Neural progenitor cell (in vitro differentiated cells): ENCODE results near the gene TMEM150C.

Experiments used
- CTCF ChIP-seq: fragments of 200-600 bp; sonication (generic); IDR thresholded peaks from 2 replicates; pipeline ENCODE4 v1.5.1; 2017; ENCODE audit warnings: antibody characterized with exemption, mild to moderate bottlenecking
- EZH2 ChIP-seq: fragments of 200-600 bp; sonication (generic); IDR thresholded peaks from 2 replicates; pipeline ENCODE4 v1.6.1; 2017; ENCODE audit warnings: antibody characterized with exemption, mild to moderate bottlenecking, moderate library complexity

GRCh38 chr4:82561786-82562563, at the start of gene TMEM150C:
- TF ChIP-seq CTCF (peak; percentile 30), EZH2 (no peak)
